HEK293 (cell line): ENCODE data around the gene PIEZO1.

ENCODE experiments used
- CTCF ChIA-PET: fragments of 350-600 bp; formaldehyde crosslinking; extraction: SDS; loops from one replicate; lab custom pipeline; 2021; ENCODE audit warnings: antibody characterized with exemption; lab: Yijun Ruan, JAX
- POLR2A ChIA-PET: fragments of 300-600 bp; formaldehyde crosslinking; extraction: SDS; loops from one replicate; lab custom pipeline; 2020; ENCODE audit warnings: antibody characterized with exemption, inconsistent platforms; lab: Yijun Ruan, JAX
- H3K27ac ChIP-seq: fragments of 200-500 bp; sonication (Bioruptor generic); 2 replicates; pipeline ENCODE4 v1.5.1; 2014; ENCODE audit warnings: low read depth, low read length, control low read depth, inconsistent platforms; ENCODE audit errors: extremely low read depth
- H3K36me3 ChIP-seq, 2 experiments: fragments of 200-500 bp in 1 of 2; sonication (Bioruptor generic) in 1 of 2; 1 replicate in 1 of 2; 2 replicates in 1 of 2; pipeline ENCODE4 v1.5.1; 2014 to 2017; ENCODE audit warnings: inconsistent platforms in 2 of 2, low read length in 2 of 2; ENCODE audit not compliant: control insufficient read depth in 2 of 2, insufficient read depth in 1 of 2
- H3K4me1 ChIP-seq: fragments of 200-500 bp; sonication (Bioruptor generic); 2 replicates; pipeline ENCODE4 v1.5.1; 2014; ENCODE audit warnings: mild to moderate bottlenecking, low read length, inconsistent platforms; ENCODE audit not compliant: control insufficient read depth, insufficient read depth
- H3K4me3 ChIP-seq: 2 replicates; pipeline ENCODE4 v1.5.1; 2011; ENCODE audit warnings: low read depth, mild to moderate bottlenecking, control low read depth, low read length, moderate library complexity
- H3K9me3 ChIP-seq: fragments of 200-500 bp; sonication (Bioruptor generic); 2 replicates; pipeline ENCODE4 v1.5.1; 2014; ENCODE audit warnings: low read depth, low read length, inconsistent platforms; ENCODE audit not compliant: control insufficient read depth, insufficient read depth
- EGR2 ChIP-seq: fragments of 450-650 bp; formaldehyde crosslinking; IDR thresholded peaks from 2 replicates; pipeline ENCODE4 v1.5.1; 2016; ENCODE audit warnings: low read depth, missing biosample characterization, missing genetic modification characterization
- OSR2 ChIP-seq: fragments of 450-650 bp; formaldehyde crosslinking; IDR thresholded peaks from 2 replicates; pipeline ENCODE4 v1.5.1; 2016; ENCODE audit warnings: missing biosample characterization, missing genetic modification characterization
- SETDB1 ChIP-seq: IDR thresholded peaks from one replicate; pipeline ENCODE4 v1.6.1; 2017; ENCODE audit warnings: mild to moderate bottlenecking, low read length, moderate library complexity, mixed read lengths; ENCODE audit not compliant: insufficient read length
- SP7 ChIP-seq: fragments of 450-650 bp; formaldehyde crosslinking; IDR thresholded peaks from 2 replicates; pipeline ENCODE4 v1.5.1; 2016; ENCODE audit warnings: missing biosample characterization, missing genetic modification characterization
- ZBTB11 ChIP-seq: fragments of 450-650 bp; formaldehyde crosslinking; conservative IDR thresholded peaks from 2 replicates; pipeline ENCODE4 v1.5.1; 2016; ENCODE audit warnings: low read depth, missing biosample characterization, missing genetic modification characterization
- ZBTB21 ChIP-seq: fragments of 450-650 bp; formaldehyde crosslinking; IDR thresholded peaks from 2 replicates; pipeline ENCODE4 v1.5.1; 2017; ENCODE audit warnings: missing biosample characterization, missing genetic modification characterization
- ZBTB8A ChIP-seq: fragments of 450-650 bp; formaldehyde crosslinking; IDR thresholded peaks from 2 replicates; pipeline ENCODE4 v1.5.1; 2016; ENCODE audit warnings: missing biosample characterization, missing genetic modification characterization
- ZNF10 ChIP-seq: fragments of 450-650 bp; formaldehyde crosslinking; IDR thresholded peaks from 2 replicates; pipeline ENCODE4 v1.5.1; 2017; ENCODE audit warnings: missing biosample characterization, missing genetic modification characterization
- ZNF121 ChIP-seq: fragments of 450-650 bp; formaldehyde crosslinking; IDR thresholded peaks from 2 replicates; pipeline ENCODE4 v1.5.1; 2016; ENCODE audit warnings: missing biosample characterization, missing genetic modification characterization
- ZNF426 ChIP-seq: fragments of 450-650 bp; formaldehyde crosslinking; IDR thresholded peaks from 2 replicates; pipeline ENCODE4 v1.5.1; 2017; ENCODE audit warnings: missing biosample characterization, missing genetic modification characterization, mild to moderate bottlenecking, inconsistent platforms, moderate library complexity
- ZNF529 ChIP-seq: fragments of 450-650 bp; formaldehyde crosslinking; IDR thresholded peaks from 2 replicates; pipeline ENCODE4 v1.5.1; 2017; ENCODE audit warnings: missing genetic modification characterization, missing biosample characterization; ENCODE audit not compliant: insufficient replicate concordance
- ZNF544 ChIP-seq: fragments of 450-650 bp; formaldehyde crosslinking; IDR thresholded peaks from 2 replicates; pipeline ENCODE4 v1.5.0; 2017; ENCODE audit warnings: missing biosample characterization, missing genetic modification characterization
- ZNF555 ChIP-seq: fragments of 450-650 bp; formaldehyde crosslinking; conservative IDR thresholded peaks from 2 replicates; pipeline ENCODE4 v1.5.1; 2017; ENCODE audit warnings: missing biosample characterization, mild to moderate bottlenecking, missing genetic modification characterization, inconsistent platforms
- ZNF558 ChIP-seq: fragments of 450-650 bp; formaldehyde crosslinking; IDR thresholded peaks from 2 replicates; pipeline ENCODE4 v1.5.1; 2016; ENCODE audit warnings: missing biosample characterization, missing genetic modification characterization
- ZNF658 ChIP-seq: fragments of 450-650 bp; formaldehyde crosslinking; IDR thresholded peaks from 2 replicates; pipeline ENCODE4; 2016; ENCODE audit warnings: missing biosample characterization, missing genetic modification characterization
- ZNF704 ChIP-seq: fragments of 450-650 bp; formaldehyde crosslinking; IDR thresholded peaks from 2 replicates; pipeline ENCODE4 v1.5.1; 2016; ENCODE audit warnings: missing biosample characterization, missing genetic modification characterization
- ZSCAN23 ChIP-seq: fragments of 450-650 bp; formaldehyde crosslinking; IDR thresholded peaks from 2 replicates; pipeline ENCODE4 v1.5.1; 2016; ENCODE audit warnings: missing biosample characterization, missing genetic modification characterization
- ZSCAN4 ChIP-seq: fragments of 450-650 bp; formaldehyde crosslinking; IDR thresholded peaks from 2 replicates; pipeline ENCODE4 v1.5.1; 2017; ENCODE audit warnings: missing biosample characterization, missing genetic modification characterization
- TF ChIP-seq, protein P1 (sequence below): fragments of 450-650 bp; formaldehyde crosslinking; IDR thresholded peaks from 2 replicates; pipeline ENCODE4 v1.5.1; 2016; ENCODE audit warnings: missing biosample characterization, missing genetic modification characterization, low read depth

Gene PIEZO1

GRCh38 chr16:88669493-88669892 lies 115.5 kb downstream of the PIEZO1 start (continued):
- peak; percentile 83 for TF ChIP-seq ZBTB11 (tag by site-specific recombination)
- TF ChIP-seq ZBTB8A (tag by site-specific recombination), result peak; percentile 58; the same call in 1 of the 2 replicates
- TF ChIP-seq ZBTB21, result 0 out of 2 replicates have a peak, but pooled peaks have one; percentile 41
- 0 out of 2 replicates have a peak, but pooled peaks have one; percentile 50 for TF ChIP-seq ZNF558 (tag by site-specific recombination)
- TF ChIP-seq ZNF555 (tag by site-specific recombination), result peak; percentile 79

- Histone ChIP-seq H3K4me3 (no peak overlapping the region), H3K4me1 (no peaks in the 10 kb centered on the region), H3K27ac (no peak overlapping the region), H3K9me3 (no peaks in the 10 kb centered on the region), H3K36me3 (peaks cover 0 to 2% of the 10 kb centered on the region in 2 experiments; a peak in 2 of 3 replicates)
- ChIA-PET POLR2A (no interaction called here), CTCF (no interaction called here)
- no peak for TF ChIP-seq ZSCAN23
- TF ChIP-seq, protein P1, sequence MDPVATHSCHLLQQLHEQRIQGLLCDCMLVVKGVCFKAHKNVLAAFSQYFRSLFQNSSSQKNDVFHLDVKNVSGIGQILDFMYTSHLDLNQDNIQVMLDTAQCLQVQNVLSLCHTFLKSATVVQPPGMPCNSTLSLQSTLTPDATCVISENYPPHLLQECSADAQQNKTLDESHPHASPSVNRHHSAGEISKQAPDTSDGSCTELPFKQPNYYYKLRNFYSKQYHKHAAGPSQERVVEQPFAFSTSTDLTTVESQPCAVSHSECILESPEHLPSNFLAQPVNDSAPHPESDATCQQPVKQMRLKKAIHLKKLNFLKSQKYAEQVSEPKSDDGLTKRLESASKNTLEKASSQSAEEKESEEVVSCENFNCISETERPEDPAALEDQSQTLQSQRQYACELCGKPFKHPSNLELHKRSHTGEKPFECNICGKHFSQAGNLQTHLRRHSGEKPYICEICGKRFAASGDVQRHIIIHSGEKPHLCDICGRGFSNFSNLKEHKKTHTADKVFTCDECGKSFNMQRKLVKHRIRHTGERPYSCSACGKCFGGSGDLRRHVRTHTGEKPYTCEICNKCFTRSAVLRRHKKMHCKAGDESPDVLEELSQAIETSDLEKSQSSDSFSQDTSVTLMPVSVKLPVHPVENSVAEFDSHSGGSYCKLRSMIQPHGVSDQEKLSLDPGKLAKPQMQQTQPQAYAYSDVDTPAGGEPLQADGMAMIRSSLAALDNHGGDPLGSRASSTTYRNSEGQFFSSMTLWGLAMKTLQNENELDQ (tag by site-specific recombination), result no peak
- no peak for TF ChIP-seq SETDB1
- TF ChIP-seq ZNF544 (tag by site-specific recombination), result no peak
- no peak for TF ChIP-seq ZSCAN4 (tag by site-specific recombination)
- no peak for TF ChIP-seq ZNF658 (tag by site-specific recombination)
- no peak for TF ChIP-seq EGR2 (tag by site-specific recombination)
- no peak for TF ChIP-seq ZNF529 (tag by site-specific recombination)
- no peak for TF ChIP-seq ZNF704
- no peak for TF ChIP-seq OSR2 (tag by site-specific recombination)
- no peak for TF ChIP-seq SP7 (tag by site-specific recombination)
- TF ChIP-seq ZNF121 (tag by site-specific recombination), result no peak
- TF ChIP-seq ZNF10 (tag by site-specific recombination), result no peak
- no peak for TF ChIP-seq ZNF426 (tag by site-specific recombination)
These were observed 117.6 kb downstream of the PIEZO1 start for GRCh38 chr16:88667461-88667860.
